SK-MEL-5 (cell line): ENCODE measurements around the gene PDIA6. TPM values are rescaled to one million over a fixed set of nuclear protein-coding genes. Genes with fewer than 3 reads are reported as not detected.
A peak's percentile ranks its signal among the peaks of the same experiment; 100 is the strongest.

Experiments
- DNase-seq: peaks from one replicate; pipeline ENCODE4 v3.0.0-alpha.2; 2016; ENCODE audit warnings: low read depth, low spot score
- in situ Hi-C: cut with HindIII; loops from 2 replicates; pipeline ENCODE4 v1.10.0; 2016; ENCODE audit warnings: low sequenced_read_pairs, high pct_unique_total_duplicates, low pct_unique_long_range_greater_than_20kb
- small RNA-seq, 2 experiments: library from RNA; depleted of rRNA; stranded (forward); fragments of <200 nt; gene quantifications; one replicate each; pipeline ENCODE3, GENCODE V24; 2014
- total RNA-seq: library from RNA; depleted of rRNA; stranded (reverse); fragments of >200 nt; shearing (Covaris generic); gene quantifications from 2 replicates; pipeline ENCODE4 v1.2.3, GENCODE V29; 2014; rRNA removed

Gene PDIA6
- total RNA-seq, 1 experiment from 2014 or later: 813 TPM

DNA sequence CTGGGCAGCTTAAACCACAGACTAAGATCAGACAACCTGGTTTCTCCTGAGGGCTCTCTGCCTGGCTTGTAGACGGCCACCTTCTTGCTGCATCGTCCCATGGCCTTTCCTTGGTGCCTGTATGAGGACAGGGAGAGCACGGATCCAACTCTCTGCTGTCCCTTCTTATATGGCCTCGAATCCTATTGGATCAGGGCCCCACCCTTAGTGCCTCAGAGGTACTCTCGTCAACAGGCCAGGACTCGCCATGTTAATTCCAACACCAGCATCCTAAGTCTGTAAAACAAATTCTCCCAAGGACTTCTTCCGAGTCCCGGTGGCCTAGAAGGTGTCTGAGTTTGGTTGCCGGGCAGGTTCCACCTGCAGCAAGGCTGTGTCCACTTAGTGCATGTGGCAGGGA lies 51.0 kb downstream of the PDIA6 start:
- DNase-seq: no peak
- in situ Hi-C loops: no loop called here

DNA sequence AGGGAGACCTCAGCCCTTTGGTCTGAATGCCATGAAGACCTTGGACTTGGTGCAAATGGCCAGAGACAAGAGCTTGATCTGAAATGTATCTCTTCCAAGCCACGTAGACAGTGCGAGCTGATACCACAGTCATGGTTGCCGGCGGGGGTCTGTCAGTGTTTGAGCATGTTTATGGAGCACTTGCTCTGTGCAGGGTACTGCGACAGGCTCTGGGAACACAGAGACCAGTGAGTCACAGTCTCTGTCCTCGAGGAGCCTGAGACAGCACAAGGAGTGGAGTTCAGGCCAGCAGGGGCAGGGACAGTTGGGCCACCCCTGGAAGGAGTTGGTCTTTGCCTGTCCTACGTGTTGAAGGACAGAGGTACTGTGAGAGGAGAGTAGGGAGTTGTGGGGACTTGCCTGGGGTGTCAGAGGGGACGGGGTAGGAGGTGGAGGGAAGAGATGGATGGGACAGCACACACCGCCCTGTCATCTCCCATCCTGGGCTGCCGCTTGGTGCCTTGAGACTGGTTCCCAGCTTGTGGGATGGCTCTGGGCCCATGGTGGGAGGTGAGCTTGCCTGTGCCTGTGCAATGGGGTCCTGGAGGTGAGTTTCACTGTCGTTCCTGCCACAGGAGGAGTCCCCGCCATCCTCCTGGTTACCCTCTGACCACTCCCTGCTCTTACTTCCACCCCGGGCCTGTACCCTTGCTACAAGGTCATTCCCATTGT lies 51.6 kb downstream of the PDIA6 start:
- in situ Hi-C loops: no loop called here

DNA sequence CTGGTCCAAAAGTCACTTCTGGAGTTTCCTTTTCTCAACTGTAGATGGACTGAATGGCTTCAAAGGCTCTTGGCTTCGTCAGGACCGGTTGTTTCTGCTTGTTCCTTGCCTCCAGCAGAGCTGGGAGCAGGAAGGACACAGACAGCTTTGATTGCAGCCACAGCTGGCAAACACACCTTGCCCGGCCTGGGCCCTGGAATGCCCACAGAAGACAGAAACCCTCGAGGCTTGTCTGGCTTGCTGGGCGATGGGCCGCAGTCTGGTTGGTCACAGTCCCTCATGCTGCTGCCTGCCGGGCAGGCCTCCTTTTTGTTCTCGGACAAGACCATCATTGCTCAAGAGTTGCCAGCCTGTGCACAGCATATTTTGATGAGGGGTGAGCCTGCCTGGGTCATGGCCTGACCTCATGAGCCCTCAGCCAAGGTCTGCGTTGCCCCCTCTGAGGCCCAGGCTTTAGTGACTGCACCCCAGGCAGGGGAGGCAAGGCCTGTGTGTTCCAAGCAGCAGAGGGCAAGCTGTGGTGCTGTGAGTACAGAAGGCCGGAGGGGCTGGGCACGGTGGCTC lies 53.4 kb downstream of the PDIA6 start:
- DNase-seq: no peak
- in situ Hi-C loops: no loop called here

More for the DNA sequence above, 51.6 kb downstream of the PDIA6 start:
- DNase-seq: no peak

DNA sequence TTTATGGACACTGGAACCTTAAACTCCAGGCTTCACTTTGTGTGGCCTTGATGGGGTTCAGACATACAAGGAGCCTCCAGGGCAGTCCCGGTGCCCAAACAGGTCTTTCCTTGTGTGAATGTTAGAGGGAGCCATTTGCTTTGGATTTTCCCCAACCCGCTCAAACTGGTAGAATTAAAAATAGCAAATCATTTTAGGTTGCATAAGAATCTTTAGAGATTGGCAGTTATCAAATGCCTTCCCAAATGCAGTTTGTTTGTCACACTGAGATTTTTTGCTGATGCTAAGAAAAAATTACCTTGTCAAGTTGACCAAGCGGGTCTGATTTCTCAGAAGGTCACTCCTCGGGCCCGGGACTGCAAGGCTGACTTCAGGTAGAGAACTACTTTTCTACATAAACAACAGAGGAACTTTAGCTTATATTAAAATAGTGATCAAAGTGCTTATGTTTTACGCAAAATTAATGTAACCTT lies 54.7 kb downstream of the PDIA6 start:
- in situ Hi-C loops: no loop called here
- DNase-seq: no peak

DNA sequence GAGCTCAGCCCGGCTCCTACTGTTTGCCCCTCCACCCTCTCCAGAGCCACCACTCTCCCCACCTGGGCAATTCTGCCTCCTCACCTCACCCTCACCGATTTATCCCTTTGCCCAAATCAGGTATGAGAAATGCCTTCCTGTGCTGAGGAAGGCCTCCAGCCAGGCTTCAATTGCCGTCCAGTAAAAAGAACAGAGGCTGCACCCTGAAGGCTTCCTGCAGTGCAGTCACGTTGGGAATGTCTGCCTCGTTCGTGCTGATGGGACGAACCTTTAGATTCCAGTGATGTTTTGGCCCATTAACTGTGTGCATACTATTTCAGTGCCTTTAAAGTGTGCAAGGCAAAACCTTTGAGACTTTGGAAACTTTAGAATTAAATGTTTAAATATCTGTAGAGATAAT lies 57.0 kb downstream of the PDIA6 start:
- DNase-seq: no peak
- in situ Hi-C loops: no loop called here

DNA sequence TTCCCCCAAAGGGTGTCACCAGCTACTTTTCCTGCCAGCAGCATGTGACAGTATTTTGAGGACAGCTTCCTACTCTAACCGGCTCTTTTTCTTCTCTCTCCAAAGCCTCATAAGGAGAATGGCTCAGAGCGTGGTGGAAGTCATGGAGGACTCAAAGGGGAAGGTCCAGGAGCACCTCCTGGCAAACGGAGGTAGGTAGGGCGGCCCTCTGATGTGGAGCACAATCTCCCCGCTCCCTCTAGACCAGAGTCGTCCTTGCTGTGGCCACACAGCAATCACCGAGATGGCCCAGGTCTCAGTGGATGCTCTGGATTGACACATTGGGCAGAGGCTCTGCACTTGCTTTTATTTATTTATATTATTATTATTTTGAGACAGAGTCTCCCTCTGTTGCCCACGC lies 58.7 kb downstream of the PDIA6 start:
- in situ Hi-C loops: no loop called here

DNA sequence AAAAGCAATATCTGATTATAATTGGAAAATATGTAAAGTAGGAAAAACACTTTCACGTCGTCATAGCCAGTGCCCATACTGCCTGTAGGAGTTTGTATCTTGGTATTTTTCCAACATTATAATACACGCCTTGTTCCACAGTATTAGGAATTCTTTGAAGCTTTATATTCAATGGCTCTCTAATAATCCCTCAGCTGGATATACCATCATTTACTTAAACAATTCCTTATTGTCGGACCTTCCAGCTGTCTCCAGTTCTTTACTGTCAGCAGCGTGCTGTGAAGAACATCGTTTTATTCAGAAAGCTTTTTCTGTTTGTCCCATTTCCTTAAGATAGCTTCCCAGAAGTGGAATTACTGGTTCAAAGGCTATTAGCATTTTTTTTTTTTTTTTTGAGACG lies 59.4 kb downstream of the PDIA6 start:
- in situ Hi-C loops: no loop called here
- DNase-seq: peak; percentile 72

More for the DNA sequence above, 58.7 kb downstream of the PDIA6 start:
- DNase-seq: no peak

DNA sequence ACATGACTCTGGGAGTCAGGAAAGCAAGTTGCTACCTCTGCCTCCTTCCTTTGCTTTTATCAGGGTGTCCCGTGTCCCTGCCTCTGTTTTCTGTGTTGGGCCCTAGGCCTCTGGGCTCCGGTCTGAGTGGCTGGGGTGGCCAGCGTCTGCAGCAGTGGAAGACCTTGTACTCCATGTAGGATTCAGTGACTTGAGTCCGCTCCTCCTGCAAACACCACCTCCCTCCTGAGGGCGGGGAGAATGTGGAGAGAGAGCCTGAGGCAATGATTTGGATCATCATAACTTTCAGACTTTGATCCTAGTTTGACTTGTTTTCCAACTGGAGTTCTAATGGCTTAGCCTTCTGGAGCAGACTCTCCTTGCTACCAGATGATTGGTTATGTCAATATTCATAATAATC lies 60.3 kb downstream of the PDIA6 start:
- in situ Hi-C loops: no loop called here
- no peak for DNase-seq

DNA sequence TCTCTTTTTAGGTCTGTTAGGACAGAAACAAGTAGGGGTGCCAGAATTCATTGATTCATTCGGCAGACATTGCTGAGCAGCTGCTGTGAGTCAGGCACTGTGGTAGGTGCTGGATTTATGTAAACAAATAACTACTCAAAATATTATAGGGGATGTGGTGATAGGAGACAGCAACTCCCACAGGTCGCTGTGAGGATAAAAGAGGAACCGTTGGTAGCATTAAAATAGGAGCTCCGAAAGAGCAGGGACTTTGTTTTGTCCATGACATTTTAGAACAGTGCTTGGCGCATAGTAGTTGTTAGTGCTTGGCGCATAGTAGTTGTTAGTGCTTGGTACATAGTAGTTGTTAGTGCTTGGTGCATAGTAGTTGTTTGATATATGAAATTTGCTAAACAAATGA lies 62.0 kb downstream of the PDIA6 start:
- in situ Hi-C loops: no loop called here
- DNase-seq: no peak

DNA sequence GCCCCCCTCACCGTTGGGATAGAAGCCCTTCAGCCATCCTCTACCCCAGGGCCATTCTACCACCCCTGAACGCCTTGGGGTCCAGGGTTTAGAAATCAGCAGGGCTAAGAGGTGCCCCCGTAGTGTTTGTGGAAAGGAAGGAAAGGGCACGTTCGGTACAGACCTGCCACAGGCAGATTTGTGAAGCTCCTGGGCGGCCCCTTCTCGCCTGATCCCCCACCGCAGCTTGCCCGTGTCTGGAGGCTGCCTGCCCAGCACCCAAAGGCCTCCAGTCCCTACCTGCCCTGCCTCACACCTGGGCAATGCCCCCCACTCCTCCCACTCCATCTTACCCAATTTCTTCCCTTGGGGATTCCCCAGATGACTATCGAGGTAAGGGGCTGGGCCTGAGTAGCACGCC lies 69.9 kb downstream of the PDIA6 start:
- no peak for DNase-seq
- in situ Hi-C loops: no loop called here

DNA sequence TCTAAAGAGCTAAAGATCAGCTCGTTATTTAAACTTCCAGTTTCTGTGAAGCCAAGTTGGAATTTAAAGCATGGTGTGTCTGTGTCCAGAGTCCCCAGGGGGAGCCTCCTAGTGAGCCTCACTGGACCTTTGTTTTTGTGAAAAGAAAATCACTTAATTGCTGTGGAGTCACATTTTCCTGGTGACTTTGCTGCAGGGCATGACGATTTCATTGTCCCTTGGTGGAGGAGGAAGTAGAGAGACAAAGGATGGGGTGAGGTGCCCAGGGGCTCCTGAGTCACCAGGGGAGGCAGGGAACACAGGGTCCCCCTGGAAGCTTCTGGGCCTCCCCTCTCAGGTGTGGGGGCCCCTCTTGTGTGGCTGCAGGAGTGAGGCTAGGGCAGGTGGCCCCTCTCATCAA lies 71.4 kb downstream of the PDIA6 start:
- in situ Hi-C loops: no loop called here
- no peak for DNase-seq

DNA sequence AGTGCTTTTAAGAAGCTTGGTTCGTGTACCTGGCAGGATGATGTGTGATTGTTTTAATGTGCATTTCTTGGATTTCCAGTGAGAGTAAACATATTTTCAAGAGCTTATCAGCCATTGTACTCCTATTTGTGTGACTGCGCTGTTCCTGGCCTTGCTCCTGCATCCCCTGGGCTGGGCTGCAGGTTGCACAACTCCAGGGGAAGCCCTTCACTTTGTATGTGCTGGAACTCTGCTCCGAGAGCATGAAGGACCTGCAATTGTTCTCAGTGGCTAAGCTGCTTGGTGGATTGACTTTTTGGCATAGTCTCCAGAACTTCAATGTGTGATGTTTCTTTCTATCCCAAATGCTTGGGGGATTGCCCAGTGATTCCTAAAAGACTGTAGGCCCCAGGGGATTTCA lies 72.4 kb downstream of the PDIA6 start:
- in situ Hi-C loops: no loop called here

DNA sequence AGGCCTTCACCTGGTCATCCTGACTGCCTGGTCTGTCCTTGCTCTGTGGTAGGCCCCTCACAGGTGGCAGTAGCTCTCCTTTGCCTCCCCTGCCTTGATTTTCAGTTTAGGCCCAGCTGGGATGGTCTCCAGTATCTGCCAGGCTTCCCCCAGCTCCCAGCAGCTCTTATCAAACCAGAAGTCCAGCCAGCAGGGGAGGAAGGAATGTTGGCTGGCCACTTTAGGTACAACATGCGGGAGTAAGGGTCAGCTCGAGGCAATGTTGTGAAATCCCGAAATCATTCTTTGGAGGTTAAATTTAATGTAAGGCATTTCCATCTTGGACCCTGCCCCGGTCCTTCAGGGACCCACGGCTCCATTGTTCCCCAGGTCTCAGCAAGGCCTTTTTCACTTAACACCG lies 74.4 kb downstream of the PDIA6 start:
- in situ Hi-C loops: no loop called here
- no peak for DNase-seq

More for the DNA sequence above, 72.4 kb downstream of the PDIA6 start:
- no peak for DNase-seq

DNA sequence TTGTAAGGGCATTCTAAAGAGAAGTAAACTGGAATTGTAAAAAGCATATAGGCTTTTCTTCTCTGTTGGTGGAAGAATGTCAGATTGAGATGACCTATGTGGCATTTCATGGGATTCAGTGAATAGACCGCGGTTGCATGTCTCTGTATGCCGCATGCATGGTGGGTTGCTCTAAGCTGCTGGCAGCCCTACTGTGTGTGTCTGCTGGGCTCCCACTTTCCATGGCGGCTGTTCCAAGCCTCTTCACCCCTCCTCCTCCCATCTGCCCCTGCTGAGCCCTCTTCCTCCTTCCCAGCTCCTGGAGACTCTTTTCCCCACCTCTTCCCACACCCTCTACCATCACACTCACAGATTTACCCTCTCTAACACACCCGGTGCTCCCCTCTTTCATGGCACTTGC lies 78.6 kb downstream of the PDIA6 start:
- in situ Hi-C loops: no loop called here
- no peak for DNase-seq

DNA sequence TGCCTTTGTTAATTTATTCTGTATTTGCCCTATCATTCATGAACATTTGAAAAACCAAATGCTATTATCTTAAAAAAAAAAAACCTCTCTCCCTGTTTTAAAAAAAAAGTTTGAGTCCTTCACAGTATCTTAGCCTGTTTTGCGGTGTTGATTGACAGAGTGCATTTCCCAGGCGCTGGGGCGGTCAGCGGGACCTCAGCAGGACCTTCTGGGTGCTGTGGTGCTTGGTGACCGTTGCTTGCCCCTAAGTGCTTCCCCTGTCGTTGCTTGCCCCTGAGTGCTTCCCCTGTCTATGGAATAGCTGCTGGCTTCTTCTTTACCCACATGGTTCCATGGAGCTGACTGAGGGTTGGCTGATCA lies 79.0 kb downstream of the PDIA6 start:
- no peak for DNase-seq
- in situ Hi-C loops: no loop called here

Small RNAs within 50 kb of the gene (small RNA-seq; reads per million reads assigned to genes)
- gene RNU7-138P (0 reads per million in 2 experiments), gene RNU7-176P (0 reads per million in 2 experiments)

Other genes starting within 250 kb of the PDIA6 start
- gene NOL10, start 122.8 kb downstream of the PDIA6 start, total RNA-seq: 48.3 and 49.7 TPM in 2 replicates
- gene ATP6V1C2, start 91.2 kb downstream of the PDIA6 start, total RNA-seq: 1.1 and 1.2 TPM in 2 replicates
- 0.05 TPM in 1 of 2 replicates, not detected in the other for gene KCNF1, start 99.1 kb upstream of the PDIA6 start, total RNA-seq